WERI-Rb-1 (cell line): ENCODE results near the gene ZDHHC5.

ENCODE experiments used
- DNase-seq: peaks from one replicate; pipeline ENCODE4 v3.0.0-alpha.2; 2020
- H3K27ac ChIP-seq: fragments of 250-450 bp; sonication (Bioruptor Pico); 2 replicates; pipeline ENCODE4 v1.5.1; 2020; ENCODE audit warnings: mild to moderate bottlenecking, moderate library complexity
- H3K27me3 ChIP-seq: fragments of 250-450 bp; sonication (Bioruptor Pico); 2 replicates; pipeline ENCODE4 v1.5.1; 2021; ENCODE audit warnings: mild to moderate bottlenecking, low read depth, moderate library complexity; ENCODE audit not compliant: insufficient read depth, severe bottlenecking
- H3K36me3 ChIP-seq: fragments of 250-450 bp; sonication (Bioruptor Pico); 2 replicates; pipeline ENCODE4 v1.5.1; 2020; ENCODE audit warnings: mild to moderate bottlenecking, moderate library complexity
- H3K4me3 ChIP-seq: 2 replicates; pipeline ENCODE4 v1.5.1; 2011; ENCODE audit warnings: low read depth, mild to moderate bottlenecking, control low read depth, low read length
- H3K9me3 ChIP-seq: fragments of 250-450 bp; sonication (Bioruptor Pico); 2 replicates; pipeline ENCODE4 v1.5.1; 2021; ENCODE audit warnings: mild to moderate bottlenecking, moderate library complexity; ENCODE audit not compliant: severe bottlenecking
- TF ChIP-seq, protein P1 (sequence below): IDR thresholded peaks from 2 replicates; pipeline ENCODE4 v1.5.1; 2011; ENCODE audit warnings: low read depth, mild to moderate bottlenecking, control low read depth, inconsistent platforms, low read length

The ZDHHC5 gene

DNA sequence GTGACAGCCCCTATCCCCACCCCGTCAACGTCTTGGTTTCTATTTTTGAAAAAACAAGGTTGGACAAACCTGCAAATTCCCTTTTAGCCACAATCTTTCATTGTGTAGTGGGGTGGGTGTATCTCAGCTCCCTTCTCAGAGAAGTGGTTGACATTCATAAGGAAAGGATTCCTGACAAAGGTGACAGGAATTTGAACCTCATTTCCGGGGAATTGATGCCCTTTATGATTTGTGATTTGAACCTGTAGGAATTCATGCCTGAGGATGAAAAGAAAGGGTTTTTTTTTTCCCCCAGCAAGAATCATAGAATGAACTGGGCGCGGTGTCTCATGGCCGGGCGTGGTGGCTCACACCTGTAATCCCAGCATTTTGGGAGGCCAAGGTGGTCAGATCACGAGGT lies 32.7 kb upstream of the ZDHHC5 start:
- Histone ChIP-seq H3K27ac (no peak overlapping the region), H3K9me3 (no peaks in the 10 kb centered on the region), H3K4me3 (no peak overlapping the region), H3K36me3 (no peaks in the 10 kb centered on the region), H3K27me3 (peaks cover 61% of the 10 kb centered on the region)
- no peak for DNase-seq
- TF ChIP-seq, protein P1, sequence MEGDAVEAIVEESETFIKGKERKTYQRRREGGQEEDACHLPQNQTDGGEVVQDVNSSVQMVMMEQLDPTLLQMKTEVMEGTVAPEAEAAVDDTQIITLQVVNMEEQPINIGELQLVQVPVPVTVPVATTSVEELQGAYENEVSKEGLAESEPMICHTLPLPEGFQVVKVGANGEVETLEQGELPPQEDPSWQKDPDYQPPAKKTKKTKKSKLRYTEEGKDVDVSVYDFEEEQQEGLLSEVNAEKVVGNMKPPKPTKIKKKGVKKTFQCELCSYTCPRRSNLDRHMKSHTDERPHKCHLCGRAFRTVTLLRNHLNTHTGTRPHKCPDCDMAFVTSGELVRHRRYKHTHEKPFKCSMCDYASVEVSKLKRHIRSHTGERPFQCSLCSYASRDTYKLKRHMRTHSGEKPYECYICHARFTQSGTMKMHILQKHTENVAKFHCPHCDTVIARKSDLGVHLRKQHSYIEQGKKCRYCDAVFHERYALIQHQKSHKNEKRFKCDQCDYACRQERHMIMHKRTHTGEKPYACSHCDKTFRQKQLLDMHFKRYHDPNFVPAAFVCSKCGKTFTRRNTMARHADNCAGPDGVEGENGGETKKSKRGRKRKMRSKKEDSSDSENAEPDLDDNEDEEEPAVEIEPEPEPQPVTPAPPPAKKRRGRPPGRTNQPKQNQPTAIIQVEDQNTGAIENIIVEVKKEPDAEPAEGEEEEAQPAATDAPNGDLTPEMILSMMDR = no peak

DNA sequence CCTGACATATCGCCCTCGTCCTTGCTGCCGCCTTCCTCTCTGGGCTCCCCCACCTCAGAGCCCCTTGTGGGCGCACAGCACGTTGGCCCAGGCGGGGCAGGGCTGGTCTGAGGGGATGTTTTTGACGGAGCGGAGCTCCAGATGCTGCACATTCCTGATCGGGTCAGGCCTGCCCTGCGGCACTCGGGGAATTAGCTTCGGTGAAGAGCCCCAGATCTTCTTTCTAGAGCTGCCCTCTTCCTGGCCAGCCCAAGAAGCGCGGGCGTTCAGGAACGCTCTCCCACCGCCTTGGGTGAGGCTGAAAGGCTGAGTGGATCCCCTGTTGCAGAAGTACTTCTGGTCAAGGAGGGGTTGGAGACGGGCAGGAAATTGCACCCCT lies 30.3 kb upstream of the ZDHHC5 start:
- Histone ChIP-seq H3K4me3 (no peak overlapping the region), H3K27ac (no peak overlapping the region), H3K9me3 (no peaks in the 10 kb centered on the region), H3K36me3 (no peaks in the 10 kb centered on the region), H3K27me3 (peaks cover 46% of the 10 kb centered on the region)
- TF ChIP-seq, protein P1 = no peak
- DNase-seq = no peak

DNA sequence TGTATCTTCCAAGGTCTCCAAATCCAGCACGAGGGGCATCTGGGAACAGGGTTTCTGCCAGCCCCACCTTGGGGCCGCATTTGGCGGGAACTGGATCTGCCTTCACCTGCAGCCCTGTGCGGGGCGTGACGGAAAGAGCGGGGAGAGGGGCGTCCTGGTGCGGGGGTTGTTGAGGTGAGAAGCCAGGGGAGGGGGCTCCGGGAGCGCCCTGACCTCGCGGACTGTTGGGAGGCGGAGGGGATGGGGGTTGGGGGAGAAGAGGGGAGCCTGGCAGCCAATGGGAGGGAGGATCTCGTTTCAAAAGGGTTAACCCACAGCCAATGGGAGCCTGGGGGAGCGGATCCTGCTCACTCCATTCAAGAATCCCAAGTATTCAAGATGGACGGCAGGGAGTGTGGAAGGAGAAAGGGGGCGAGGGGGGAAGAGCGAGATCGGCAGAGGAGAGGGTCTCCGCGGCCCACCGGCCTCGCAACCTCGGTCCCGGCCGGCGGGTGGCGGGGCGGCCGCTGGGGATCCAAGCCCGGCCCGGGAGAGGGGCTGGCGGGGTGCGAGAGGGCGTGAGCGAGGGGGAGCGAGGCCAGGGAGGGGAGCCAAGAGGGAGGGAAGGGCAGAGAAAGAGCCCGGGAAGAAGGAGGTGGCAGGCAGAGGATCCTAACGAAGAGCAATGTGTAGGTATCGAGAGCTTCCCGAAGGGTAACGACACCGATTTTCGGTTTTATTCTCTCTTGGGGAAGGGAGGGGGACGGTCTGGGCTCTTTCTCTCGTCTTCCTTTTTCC lies 29.7 kb upstream of the ZDHHC5 start:
- Histone ChIP-seq H3K36me3 (no peaks in the 10 kb centered on the region), H3K9me3 (no peaks in the 10 kb centered on the region), H3K4me3 (peak overlapping the region; percentile 32), H3K27ac (no peak overlapping the region), H3K27me3 (peaks cover 43% of the 10 kb centered on the region)
- no peak for DNase-seq
- TF ChIP-seq, protein P1 = no peak

DNA sequence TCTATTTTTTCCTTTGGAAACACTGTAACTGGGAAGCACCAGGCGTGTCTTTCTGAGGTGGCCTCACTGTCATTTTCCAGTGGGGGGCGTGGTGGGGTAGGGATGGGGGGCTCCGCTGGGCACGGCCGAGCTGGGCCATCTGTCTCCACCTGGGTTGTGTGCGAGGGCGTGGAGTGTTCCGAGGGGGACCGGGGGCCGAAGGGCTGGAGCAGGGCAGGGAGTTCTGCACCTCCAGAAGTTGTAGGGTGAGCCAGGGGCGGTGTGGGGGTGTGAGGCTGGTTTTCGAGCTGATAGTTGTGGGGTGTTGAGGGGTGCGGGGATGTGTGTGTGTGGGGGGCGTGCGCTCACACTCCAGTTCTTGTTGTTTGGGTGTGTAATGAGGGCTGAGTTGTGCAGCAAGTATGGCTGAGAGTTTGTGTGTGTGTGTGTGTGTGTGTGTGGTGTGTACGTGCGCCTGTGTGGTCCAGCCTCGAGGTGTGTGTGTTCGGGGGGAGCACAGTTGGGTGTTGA lies 29.0 kb upstream of the ZDHHC5 start:
- peak overlapping the region; percentile 32 for H3K4me3 ChIP-seq
- DNase-seq = no peak
- H3K36me3 ChIP-seq = no peaks in the 10 kb centered on the region
- TF ChIP-seq, protein P1 = 0 out of 2 replicates have a peak, but pooled peaks have one; percentile 7
- H3K27ac ChIP-seq = no peak overlapping the region
- peaks cover 43% of the 10 kb centered on the region for H3K27me3 ChIP-seq
- no peaks in the 10 kb centered on the region for H3K9me3 ChIP-seq

DNA sequence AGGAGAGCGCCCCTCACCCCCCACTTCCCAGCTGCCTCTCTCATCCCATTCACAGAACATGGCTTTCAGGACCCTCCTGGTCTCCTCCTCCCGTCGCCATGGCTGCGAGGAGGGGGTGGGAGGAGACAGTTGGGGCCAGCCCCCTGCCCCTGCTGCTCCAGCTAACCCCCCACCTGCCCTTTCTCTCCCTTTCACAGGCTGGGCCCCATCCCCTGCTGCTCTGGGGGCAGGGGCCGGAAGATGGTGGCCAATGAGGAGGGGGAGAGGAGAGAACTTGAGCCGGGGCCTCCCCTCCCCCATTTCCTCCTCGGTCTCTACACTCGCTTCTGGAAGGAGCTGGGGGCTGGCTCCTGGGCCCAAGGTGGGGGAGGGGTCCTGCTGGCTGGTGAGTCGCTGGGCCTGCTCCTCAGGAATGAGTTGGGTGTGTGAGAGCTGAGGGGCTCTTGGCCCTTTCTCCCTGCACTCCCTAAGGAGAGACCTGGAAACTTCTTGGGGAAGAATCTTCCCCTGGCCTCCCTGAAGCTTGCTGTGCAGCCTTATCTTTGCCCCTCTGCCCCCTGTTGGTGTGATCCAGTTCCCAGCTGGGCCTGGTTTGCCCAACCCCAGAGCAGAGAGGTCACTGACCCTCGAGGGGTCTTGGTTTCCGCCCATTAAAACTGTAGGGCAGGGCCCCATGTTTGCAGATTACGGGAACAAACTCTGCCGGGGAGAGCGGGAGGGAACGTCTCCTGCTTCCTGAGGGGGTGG lies 28.4 kb upstream of the ZDHHC5 start:
- Histone ChIP-seq H3K9me3 (no peaks in the 10 kb centered on the region), H3K4me3 (no peak overlapping the region), H3K27me3 (peaks cover 40% of the 10 kb centered on the region), H3K27ac (no peak overlapping the region), H3K36me3 (no peaks in the 10 kb centered on the region)
- no peak for DNase-seq
- TF ChIP-seq, protein P1 = no peak
